Suppressor macrophage (primary cell): Measurements from ENCODE around the gene POMP.

Experiments used
- DNase-seq, 4 experiments: peaks; one replicate each; pipeline ENCODE4 v3.0.0-alpha.2; 2020 to 2022

Gene POMP

GRCh38 chr13:28697441-28697840 lies 38.5 kb downstream of the POMP start:
- no peak for DNase-seq

GRCh38 chr13:28699246-28699645 lies 40.3 kb downstream of the POMP start:
- DNase-seq: no peak

GRCh38 chr13:28704282-28704681 lies 45.4 kb downstream of the POMP start:
- no peak for DNase-seq

- peak; percentile 49 to 84 (median 68) for DNase-seq
Measured at GRCh38 chr13:28704919-28705318, 46.0 kb downstream of the POMP start.

GRCh38 chr13:28705461-28706083 lies 46.6 kb downstream of the POMP start:
- peak in 3 of 4 experiments; percentile 17 to 43 (median 34) for DNase-seq

GRCh38 chr13:28707629-28708427 lies 48.9 kb downstream of the POMP start:
- peak; percentile 77 to 94 (median 88) for DNase-seq

GRCh38 chr13:28710161-28710560 lies 51.2 kb downstream of the POMP start:
- DNase-seq: no peak

- no peak for DNase-seq
Measured at GRCh38 chr13:28714651-28715050, 55.7 kb downstream of the POMP start.

- DNase-seq: peak; percentile 29 to 46 (median 38)
Measured at GRCh38 chr13:28716511-28716910, 57.6 kb downstream of the POMP start.

- no peak for DNase-seq
Measured at GRCh38 chr13:28717170-28717569, 58.2 kb downstream of the POMP start.

- peak; percentile 79 to 92 (median 84) for DNase-seq
Measured at GRCh38 chr13:28718196-28718542, 59.2 kb downstream of the POMP start.

GRCh38 chr13:28718543-28719226 lies 59.8 kb downstream of the POMP start, which contains the start of gene SLC46A3:
SLC46A3 (minus strand) TSS chr13:28718970; CDS start chr13:28717998, 972 bp downstream.
- peak; percentile 98 to 99 (median 99) for DNase-seq

- no peak for DNase-seq
Measured at GRCh38 chr13:28719227-28720055, 60.5 kb downstream of the POMP start.

GRCh38 chr13:28723806-28724205 lies 64.9 kb downstream of the POMP start:
- no peak for DNase-seq

GRCh38 chr13:28725046-28725610 lies 66.2 kb downstream of the POMP start:
- no peak for DNase-seq
